Esophagus muscularis mucosa (tissue), 4 donors: ENCODE measurements around the gene SHOC1.

Source experiments
- CTCF ChIP-seq, 3 experiments: fragments of 200-600 bp in 2 of 3; fragments of 450-650 bp in 1 of 3; sonication (generic) in 2 of 3; IDR thresholded peaks; one replicate each; pipeline ENCODE4 v1.5.1; 2017 to 2019; ENCODE audit warnings: antibody characterized with exemption in 3 of 3, mild to moderate bottlenecking in 2 of 3, moderate library complexity in 1 of 3
- EP300 ChIP-seq: sonication (generic); formaldehyde crosslinking; IDR thresholded peaks from one replicate; pipeline ENCODE4 v1.6.1; 2017; ENCODE audit warnings: antibody characterized with exemption
- POLR2A ChIP-seq: fragments of 450-650 bp; IDR thresholded peaks from one replicate; pipeline ENCODE4 v1.6.1; 2017; ENCODE audit warnings: antibody characterized with exemption, moderate library complexity, mild to moderate bottlenecking, low read depth

GRCh38 chr9:111766066-111766465 is 28.7 kb downstream of the SHOC1 start:
- TF ChIP-seq POLR2A (no peak), CTCF (IDR thresholded peaks at IDR 0.05) (no peak), EP300 (no peak)
